Panc1 (cell line): Measurements from ENCODE around the gene MYO3B. TPM values are rescaled to one million over a fixed set of nuclear protein-coding genes. Genes with fewer than 3 reads are reported as not detected.

Experiments
- ATAC-seq: fragments of 200-7000 bp; cut with Tn5 transposase; 2 replicates; pipeline ENCODE4 v1.9.1; 2020; ENCODE audit warnings: mild to moderate bottlenecking, moderate library complexity
- BruUV-seq: library from RNA; stranded (reverse); fragments of 400-500 nt; replicated peaks from 2 replicates; lab custom pipeline; 2021; lab: Mats Ljungman, UMichigan
- CTCF ChIA-PET: fragments of 300-600 bp; sonication (Branson Sonifier 250); formaldehyde crosslinking; loops from one replicate; lab custom pipeline; 2022; ENCODE audit warnings: antibody characterized with exemption; lab: Charles Lee
- POLR2A ChIA-PET: fragments of 300-600 bp; sonication (Branson Sonifier 250); formaldehyde crosslinking; loops from one replicate; lab custom pipeline; 2022; ENCODE audit warnings: antibody characterized with exemption; lab: Charles Lee
- DNase-seq: peaks from one replicate; pipeline ENCODE4 v3.0.0-alpha.2; 2010; ENCODE audit warnings: low read depth, low spot score
- H3K27ac ChIP-seq: 2 replicates; pipeline ENCODE4 v1.5.1; 2011; ENCODE audit warnings: mild to moderate bottlenecking, low read length, inconsistent platforms
- H3K27me3 ChIP-seq: fragments of 200-500 bp; sonication (Bioruptor generic); 2 replicates; pipeline ENCODE4 v1.6.0; 2014; ENCODE audit warnings: low read length, inconsistent platforms; ENCODE audit not compliant: control insufficient read depth, insufficient read depth
- H3K36me3 ChIP-seq: fragments of 200-500 bp; sonication (Bioruptor generic); 2 replicates; pipeline ENCODE4 v1.5.1; 2014; ENCODE audit warnings: inconsistent platforms, mild to moderate bottlenecking, low read length, moderate library complexity; ENCODE audit not compliant: control insufficient read depth, insufficient read depth
- H3K4me1 ChIP-seq: 2 replicates; pipeline ENCODE4 v1.5.1; 2011; ENCODE audit warnings: inconsistent platforms, mild to moderate bottlenecking, low read length, moderate library complexity; ENCODE audit not compliant: control insufficient read depth, insufficient read depth
- H3K4me3 ChIP-seq, 2 experiments: 2 replicates each; pipeline ENCODE4 v1.5.1; 2011 to 2012; ENCODE audit warnings: low read depth in 2 of 2, low read length in 2 of 2, mild to moderate bottlenecking in 2 of 2, inconsistent platforms in 1 of 2, moderate library complexity in 1 of 2
- H3K9me3 ChIP-seq: fragments of 200-500 bp; sonication (Bioruptor generic); 2 replicates; pipeline ENCODE4 v1.5.1; 2014; ENCODE audit warnings: low read depth, mild to moderate bottlenecking, inconsistent platforms, low read length, moderate library complexity; ENCODE audit not compliant: control insufficient read depth, insufficient read depth
- CTCF ChIP-seq: fragments of 450-650 bp; IDR thresholded peaks from 2 replicates; pipeline ENCODE4 v1.5.1; 2017; ENCODE audit warnings: mild to moderate bottlenecking
- POLR2AphosphoS5 ChIP-seq: IDR thresholded peaks from 2 replicates; pipeline ENCODE4 v1.6.1; 2012; ENCODE audit warnings: mild to moderate bottlenecking, low read depth, low read length, moderate library complexity
- REST ChIP-seq, 2 experiments: IDR thresholded peaks; 2 replicates each; pipeline ENCODE4 v1.6.1; 2011 to 2012; ENCODE audit warnings: low read depth in 2 of 2, control low read depth in 1 of 2, low read length in 1 of 2, mild to moderate bottlenecking in 1 of 2, moderate library complexity in 1 of 2; ENCODE audit not compliant: insufficient read depth in 1 of 2
- SIN3A ChIP-seq: IDR thresholded peaks from 2 replicates; pipeline ENCODE4 v1.6.1; 2012; ENCODE audit warnings: low read depth, mild to moderate bottlenecking, low read length, moderate library complexity, borderline replicate concordance; ENCODE audit not compliant: insufficient read depth
- TCF7L2 ChIP-seq: IDR thresholded peaks from 2 replicates; pipeline ENCODE4 v1.6.1; 2011; ENCODE audit warnings: mild to moderate bottlenecking, low read depth, low read length, inconsistent platforms
- in situ Hi-C: cut with HindIII; loops from 2 replicates; pipeline ENCODE4 v1.10.0; 2016; ENCODE audit warnings: low sequenced_read_pairs, low pct_unique_long_range_greater_than_20kb
- intact Hi-C: fragments of 100-400 bp; cut with micrococcal nuclease; formaldehyde crosslinking; loops from one replicate; pipeline ENCODE4 v1.10.0; 2022; ENCODE audit not compliant: unreplicated experiment
- total RNA-seq: library from RNA; stranded (reverse); gene quantifications from one replicate; pipeline ENCODE4 v1.2.1, GENCODE V29; 2021; ENCODE audit not compliant: unreplicated experiment

MYO3B gene
- total RNA-seq, 1 experiment from 2014 or later: 0.05 TPM

GRCh38 chr2:170306293-170306873, 128.4 kb downstream of the MYO3B start:
- Histone ChIP-seq H3K27me3 (no peaks in the 10 kb centered on the region), H3K27ac (no peak overlapping the region), H3K4me3 (no peak overlapping the region), H3K36me3 (no peaks in the 10 kb centered on the region), H3K4me1 (no peaks in the 10 kb centered on the region), H3K9me3 (no peaks in the 10 kb centered on the region)
- CTCF ChIA-PET: interaction anchor here (0.6 kb wide), 1 partner anchor 510 kb away, joined by 5 read pairs; the partner anchor contains the start of gene GAD1
- POLR2A ChIA-PET: no interaction called here
- DNase-seq (no peak), ATAC-seq (no peak)
- TF ChIP-seq TCF7L2: no peak
- TF ChIP-seq CTCF: no peak
- no peak for TF ChIP-seq POLR2AphosphoS5
- in situ Hi-C loops (no loop called here), intact Hi-C loops (no loop called here)
- no TSS peak for BruUV-seq

- POLR2A ChIA-PET: no interaction called here
- H3K4me3 ChIP-seq: no peak overlapping the region
- no peaks in the 10 kb centered on the region for H3K9me3 ChIP-seq
- H3K27ac ChIP-seq: no peak overlapping the region
- ATAC-seq (no peak), DNase-seq (no peak)
- H3K27me3 ChIP-seq: no peaks in the 10 kb centered on the region
- CTCF ChIA-PET: no interaction called here
- no TSS peak for BruUV-seq
- H3K36me3 ChIP-seq: no peaks in the 10 kb centered on the region
- no peaks in the 10 kb centered on the region for H3K4me1 ChIP-seq
- intact Hi-C loops: no loop called here
- in situ Hi-C loops: no loop called here
- TF ChIP-seq SIN3A (no peak), TCF7L2 (no peak), REST (IDR thresholded peaks at IDR 0.05; ENCODE audit: insufficient read depth in 1 of 2, low read depth in 2 of 2, low read length in 1 of 2) (no peak), CTCF (no peak), POLR2AphosphoS5 (no peak)
These were observed 129.1 kb downstream of the MYO3B start for GRCh38 chr2:170307052-170307451.
